Activated CD8-positive, alpha-beta T cell treated with anti-CD3 and anti-CD28 coated beads for 36 hours (primary cell): ENCODE data around the gene RSRC1. TPM values are rescaled to one million over a fixed set of nuclear protein-coding genes. Genes with fewer than 3 reads are reported as not detected.

Source experiments
- ATAC-seq: fragments of 200-7000 bp; cut with Tn5 transposase; one replicate; pipeline ENCODE4 v1.10.0; 2021; ENCODE audit warnings: mild to moderate bottlenecking, moderate library complexity
- CTCF ChIA-PET: fragments of 350-600 bp; sonication (Branson Sonifier 250); formaldehyde crosslinking; loops from one replicate; lab custom pipeline; 2021; ENCODE audit warnings: antibody characterized with exemption; lab: Charles Lee
- POLR2A ChIA-PET: fragments of 350-600 bp; sonication (Branson Sonifier 250); formaldehyde crosslinking; loops from one replicate; lab custom pipeline; 2021; ENCODE audit warnings: antibody characterized with exemption; lab: Charles Lee
- DNase-seq: peaks from one replicate; pipeline ENCODE4 v3.0.0-alpha.2; 2020
- H3K27ac Mint-ChIP-seq: one replicate; pipeline ENCODE4 v1.8.0; 2021; ENCODE audit warnings: mild to moderate bottlenecking, mixed read lengths
- H3K27me3 Mint-ChIP-seq: one replicate; pipeline ENCODE4 v1.8.0; 2021; ENCODE audit warnings: mixed read lengths
- H3K36me3 Mint-ChIP-seq: one replicate; pipeline ENCODE4 v1.8.0; 2021; ENCODE audit warnings: low read depth, mixed read lengths
- H3K4me1 Mint-ChIP-seq: one replicate; pipeline ENCODE4 v1.8.0; 2021; ENCODE audit warnings: low read depth, mixed read lengths
- H3K4me3 Mint-ChIP-seq: one replicate; pipeline ENCODE4 v1.8.0; 2021; ENCODE audit warnings: mild to moderate bottlenecking, moderate library complexity, mixed read lengths
- H3K9me3 Mint-ChIP-seq: one replicate; pipeline ENCODE4 v1.8.0; 2021; ENCODE audit warnings: mixed read lengths
- CTCF ChIP-seq: fragments of 200-600 bp; IDR thresholded peaks from one replicate; pipeline ENCODE4 v1.8.0; 2022; ENCODE audit warnings: antibody characterized with exemption, mild to moderate bottlenecking
- intact Hi-C: fragments of 100-400 bp; cut with micrococcal nuclease; formaldehyde crosslinking; loops from one replicate; pipeline ENCODE4 v1.10.0; 2022
- total RNA-seq, 2 experiments: library from RNA; stranded (reverse); gene quantifications; one replicate each; pipeline ENCODE4 v1.2.3, GENCODE V29; 2021

Gene RSRC1
- total RNA-seq, 2 experiments from 2014 or later: 37.9 to 44.7 TPM

- intact Hi-C loops: no loop called here
- DNase-seq (no peak), ATAC-seq (no peak)
- TF ChIP-seq CTCF: no peak
- POLR2A ChIA-PET: no interaction called here
- Mint-ChIP-seq H3K27me3 (no peaks in the 10 kb centered on the region), H3K9me3 (peaks cover 2% of the 10 kb centered on the region), H3K27ac (no peak overlapping the region), H3K36me3 (peaks cover 4% of the 10 kb centered on the region), H3K4me1 (no peaks in the 10 kb centered on the region), H3K4me3 (no peak overlapping the region)
- CTCF ChIA-PET: no interaction called here
These were observed 274.1 kb downstream of the RSRC1 start for GRCh38 chr3:158384019-158384418.

GRCh38 chr3:158395421-158395820 lies 285.5 kb downstream of the RSRC1 start:
- TF ChIP-seq CTCF: no peak
- Mint-ChIP-seq H3K4me3 (no peak overlapping the region), H3K36me3 (peaks cover 31% of the 10 kb centered on the region), H3K9me3 (peaks cover 36% of the 10 kb centered on the region), H3K27me3 (no peaks in the 10 kb centered on the region), H3K4me1 (no peaks in the 10 kb centered on the region), H3K27ac (no peak overlapping the region)
- intact Hi-C loops: no loop called here
- DNase-seq: no peak
- ATAC-seq: no peak
- CTCF ChIA-PET: no interaction called here
- POLR2A ChIA-PET: no interaction called here

GRCh38 chr3:158402590-158402989 lies 292.7 kb downstream of the RSRC1 start:
- ChIA-PET POLR2A (no interaction called here), CTCF (no interaction called here)
- Mint-ChIP-seq H3K4me3 (no peak overlapping the region), H3K9me3 (no peaks in the 10 kb centered on the region), H3K36me3 (no peaks in the 10 kb centered on the region), H3K27me3 (no peaks in the 10 kb centered on the region), H3K27ac (no peak overlapping the region), H3K4me1 (no peaks in the 10 kb centered on the region)
- DNase-seq (no peak), ATAC-seq (no peak)
- TF ChIP-seq CTCF: no peak
- intact Hi-C loops: no loop called here

GRCh38 chr3:158403013-158403412 lies 293.1 kb downstream of the RSRC1 start:
- intact Hi-C loops: no loop called here
- ChIA-PET POLR2A (interaction anchor here (0.6 kb wide), 1 partner anchor 322 kb away, joined by 3 read pairs; no protein-coding TSS in a partner anchor), CTCF (no interaction called here)
- no peak for TF ChIP-seq CTCF
- DNase-seq: no peak
- Mint-ChIP-seq H3K4me3 (no peak overlapping the region), H3K9me3 (no peaks in the 10 kb centered on the region), H3K4me1 (no peaks in the 10 kb centered on the region), H3K27me3 (no peaks in the 10 kb centered on the region), H3K36me3 (no peaks in the 10 kb centered on the region), H3K27ac (no peak overlapping the region)
- ATAC-seq: no peak

- ATAC-seq: no peak
- no peak for DNase-seq
- Mint-ChIP-seq H3K9me3 (no peaks in the 10 kb centered on the region), H3K27me3 (no peaks in the 10 kb centered on the region), H3K27ac (no peak overlapping the region), H3K4me3 (no peak overlapping the region), H3K4me1 (no peaks in the 10 kb centered on the region), H3K36me3 (no peaks in the 10 kb centered on the region)
- CTCF ChIA-PET: no interaction called here
- intact Hi-C loops: no loop called here
- TF ChIP-seq CTCF: no peak
- POLR2A ChIA-PET: no interaction called here
These were observed 294.3 kb downstream of the RSRC1 start for GRCh38 chr3:158404131-158404718.
